Neural crest cell (in vitro differentiated cells): ENCODE measurements around the gene STPG4. TPM values are rescaled to one million over a fixed set of nuclear protein-coding genes. Genes with fewer than 3 reads are reported as not detected.

ENCODE experiments used
- DNase-seq: peaks from one replicate; pipeline ENCODE4 v3.0.0; 2021; ENCODE audit warnings: low read depth, mixed read lengths, low spot score
- H3K27ac Mint-ChIP-seq: one replicate; pipeline ENCODE4 v1.8.0; 2021; ENCODE audit warnings: mild to moderate bottlenecking, mixed read lengths; ENCODE audit not compliant: unreplicated experiment
- H3K27me3 Mint-ChIP-seq: 2 replicates; pipeline ENCODE4 v1.8.0; 2021; ENCODE audit warnings: low read depth, mild to moderate bottlenecking, mixed read lengths
- H3K36me3 Mint-ChIP-seq: 2 replicates; pipeline ENCODE4 v1.8.0; 2021; ENCODE audit warnings: low read depth, mild to moderate bottlenecking, mixed read lengths
- H3K4me1 Mint-ChIP-seq: 2 replicates; pipeline ENCODE4 v1.8.0; 2021; ENCODE audit warnings: mixed read lengths
- H3K4me3 Mint-ChIP-seq: one replicate; pipeline ENCODE4 v1.8.0; 2021; ENCODE audit warnings: mild to moderate bottlenecking, mixed read lengths
- H3K9me3 Mint-ChIP-seq: 2 replicates; pipeline ENCODE4 v1.8.0; 2021; ENCODE audit warnings: mixed read lengths
- CTCF ChIP-seq: fragments of 200-600 bp; sonication (generic); conservative IDR thresholded peaks from 2 replicates; pipeline ENCODE4 v1.5.0; 2021; ENCODE audit warnings: antibody characterized with exemption, mild to moderate bottlenecking
- long read RNA-seq: library from polyadenylated mRNA; unstranded; transcript quantifications from one replicate; pipeline ENCODE4 v2.0.0, GENCODE V29; 2020
- total RNA-seq: library from RNA; stranded (reverse); gene quantifications from 2 replicates; pipeline ENCODE4 v1.2.1, GENCODE V29; 2021

STPG4 gene
- 0.26 and 0.34 TPM in 2 replicates for total RNA-seq
- long read RNA-seq: 0 reads

DNA sequence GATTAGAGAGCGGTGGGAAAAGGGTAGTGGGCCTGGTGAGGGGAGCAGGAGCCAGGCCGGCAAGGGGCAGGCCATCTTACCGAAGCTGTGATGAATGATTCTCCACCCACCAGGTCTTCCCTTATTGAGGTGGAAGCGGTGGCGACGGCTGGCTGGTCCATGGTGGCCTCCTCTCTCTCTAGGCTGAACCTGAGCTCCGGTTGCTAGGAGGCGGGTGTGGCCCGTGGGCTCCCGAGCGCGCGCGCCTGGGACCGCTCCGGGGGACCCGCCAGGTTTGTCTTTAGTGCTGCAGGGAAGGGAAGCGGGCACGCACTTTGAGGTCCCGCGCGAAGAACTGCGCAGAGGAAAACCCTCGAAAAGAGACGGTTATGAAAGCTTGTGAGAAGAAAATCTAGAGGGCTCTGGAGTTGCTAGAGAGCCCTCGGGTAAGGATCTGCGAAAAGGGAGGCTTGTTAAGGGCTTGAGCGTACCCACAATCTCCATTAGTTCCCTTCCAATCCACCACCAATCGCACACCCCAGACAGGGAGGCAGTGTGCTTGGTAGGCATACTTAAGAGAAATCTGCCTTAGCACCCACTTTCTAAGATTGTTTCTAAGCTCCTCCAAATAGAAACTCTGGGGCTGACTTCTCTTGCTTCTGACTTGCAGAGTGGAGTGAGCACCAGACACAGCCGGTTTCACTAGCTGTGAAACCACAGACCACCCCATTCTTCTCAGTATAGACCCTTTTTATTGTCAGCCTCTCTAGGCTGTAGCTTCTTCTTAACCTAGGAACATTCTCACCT lies at the start of gene STPG4:
Gene STPG4, minus strand, starts transcription at position 218 of the 786 bp plus-strand sequence. Its CDS starts 57 bp downstream, at position 161.
- no peak for DNase-seq
- H3K27me3 Mint-ChIP-seq: no peaks in the 10 kb centered on the region
- no peak for TF ChIP-seq CTCF
- no peaks in the 10 kb centered on the region for H3K4me1 Mint-ChIP-seq
- no peaks in the 10 kb centered on the region for H3K9me3 Mint-ChIP-seq
- no peak within 1 kb of the TSS for H3K4me3 Mint-ChIP-seq
- peak within 1 kb of the TSS; percentile 17 for H3K27ac Mint-ChIP-seq
- peaks cover 13% of the 10 kb centered on the region for H3K36me3 Mint-ChIP-seq

- TF ChIP-seq CTCF: no peak
- Mint-ChIP-seq H3K27me3 (peaks cover 6% of the 10 kb centered on the region), H3K4me3 (no peak overlapping the region), H3K36me3 (no peaks in the 10 kb centered on the region), H3K4me1 (peaks cover 5% of the 10 kb centered on the region), H3K9me3 (no peaks in the 10 kb centered on the region), H3K27ac (no peak overlapping the region)
- DNase-seq: no peak
These were observed 49.6 kb upstream of the STPG4 start for GRCh38 chr2:47204691-47205090.

GRCh38 chr2:47203995-47204394 lies 48.9 kb upstream of the STPG4 start:
- TF ChIP-seq CTCF: no peak
- no peak for DNase-seq
- Mint-ChIP-seq H3K9me3 (no peaks in the 10 kb centered on the region), H3K27ac (no peak overlapping the region), H3K4me1 (peaks cover 5% of the 10 kb centered on the region), H3K4me3 (no peak overlapping the region), H3K27me3 (peaks cover 6% of the 10 kb centered on the region), H3K36me3 (no peaks in the 10 kb centered on the region)

GRCh38 chr2:47201224-47201623 lies 46.1 kb upstream of the STPG4 start:
- H3K4me3 Mint-ChIP-seq: no peak overlapping the region
- H3K27me3 Mint-ChIP-seq: peaks cover 6% of the 10 kb centered on the region
- H3K4me1 Mint-ChIP-seq: peaks cover 5% of the 10 kb centered on the region
- no peaks in the 10 kb centered on the region for H3K36me3 Mint-ChIP-seq
- no peak overlapping the region for H3K27ac Mint-ChIP-seq
- DNase-seq: no peak
- H3K9me3 Mint-ChIP-seq: no peaks in the 10 kb centered on the region
- no peak for TF ChIP-seq CTCF

GRCh38 chr2:47198985-47199451 lies 43.9 kb upstream of the STPG4 start:
- no peak for TF ChIP-seq CTCF
- Mint-ChIP-seq H3K27ac (no peak overlapping the region), H3K9me3 (no peaks in the 10 kb centered on the region), H3K4me1 (peaks cover 16% of the 10 kb centered on the region), H3K4me3 (no peak overlapping the region), H3K27me3 (no peaks in the 10 kb centered on the region), H3K36me3 (no peaks in the 10 kb centered on the region)
- no peak for DNase-seq
